GM18858 (cell line): ENCODE data around the gene PARN.
"Not testable (repeated sequence)": the region's sequence is repeated elsewhere in the genome, so short reads cannot be mapped to it uniquely, and the experiment has no call there.

ENCODE experiments used
- ATAC-seq: cut with Tn5 transposase; IDR thresholded peaks from one replicate; pipeline ENCODE4 v1.9.1; 2021; ENCODE audit not compliant: unreplicated experiment

Gene PARN

GRCh38 chr16:14574698-14575415 is 55.2 kb downstream of the PARN start:
- ATAC-seq = not testable (repeated sequence)

- no peak for ATAC-seq
Measured at GRCh38 chr16:14572535-14572934, 57.5 kb downstream of the PARN start.

- no peak for ATAC-seq
Measured at GRCh38 chr16:14569213-14569612, 60.8 kb downstream of the PARN start.

GRCh38 chr16:14566599-14566998 is 63.5 kb downstream of the PARN start:
- ATAC-seq = no peak

GRCh38 chr16:14565688-14566025 is 64.4 kb downstream of the PARN start:
- no peak for ATAC-seq

GRCh38 chr16:14564861-14565687 is 65.0 kb downstream of the PARN start:
- no peak for ATAC-seq

- no peak for ATAC-seq
Measured at GRCh38 chr16:14564323-14564722, 65.7 kb downstream of the PARN start.

GRCh38 chr16:14562691-14563491 is 67.2 kb downstream of the PARN start:
- ATAC-seq = no peak

GRCh38 chr16:14560523-14560922 is 69.5 kb downstream of the PARN start:
- ATAC-seq = no peak

GRCh38 chr16:14559809-14560241 is 70.2 kb downstream of the PARN start:
- ATAC-seq = no peak

- ATAC-seq = no peak
Measured at GRCh38 chr16:14553447-14553846, 76.6 kb downstream of the PARN start.

GRCh38 chr16:14549789-14550153 is 80.3 kb downstream of the PARN start:
- no peak for ATAC-seq

- ATAC-seq = no peak
Measured at GRCh38 chr16:14548933-14549788, 80.9 kb downstream of the PARN start.

- no peak for ATAC-seq
Measured at GRCh38 chr16:14545346-14545884, 84.6 kb downstream of the PARN start.

- ATAC-seq = not testable (repeated sequence)
Measured at GRCh38 chr16:14544846-14545245, 85.2 kb downstream of the PARN start.

- no peak for ATAC-seq
Measured at GRCh38 chr16:14539631-14540030, 90.4 kb downstream of the PARN start.

- ATAC-seq = no peak
Measured at GRCh38 chr16:14539156-14539555, 90.9 kb downstream of the PARN start.

- ATAC-seq = no peak
Measured at GRCh38 chr16:14538604-14539003, 91.5 kb downstream of the PARN start.

- no peak for ATAC-seq
Measured at GRCh38 chr16:14531613-14532012, 98.4 kb downstream of the PARN start.

- no peak for ATAC-seq
Measured at GRCh38 chr16:14531101-14531500, 99.0 kb downstream of the PARN start.
